Measurements from ENCODE around the gene JMJD8. TPM values are rescaled to one million over a fixed set of nuclear protein-coding genes. Genes with fewer than 3 reads are reported as not detected.

Gene JMJD8
- total and polyA plus RNA-seq, 9 of the 15 experiments (the other 6 are each of a cell fraction or from before 2014, with no cell fraction given) = 1.2 to 50.6 (median 29.3) TPM

DNA sequence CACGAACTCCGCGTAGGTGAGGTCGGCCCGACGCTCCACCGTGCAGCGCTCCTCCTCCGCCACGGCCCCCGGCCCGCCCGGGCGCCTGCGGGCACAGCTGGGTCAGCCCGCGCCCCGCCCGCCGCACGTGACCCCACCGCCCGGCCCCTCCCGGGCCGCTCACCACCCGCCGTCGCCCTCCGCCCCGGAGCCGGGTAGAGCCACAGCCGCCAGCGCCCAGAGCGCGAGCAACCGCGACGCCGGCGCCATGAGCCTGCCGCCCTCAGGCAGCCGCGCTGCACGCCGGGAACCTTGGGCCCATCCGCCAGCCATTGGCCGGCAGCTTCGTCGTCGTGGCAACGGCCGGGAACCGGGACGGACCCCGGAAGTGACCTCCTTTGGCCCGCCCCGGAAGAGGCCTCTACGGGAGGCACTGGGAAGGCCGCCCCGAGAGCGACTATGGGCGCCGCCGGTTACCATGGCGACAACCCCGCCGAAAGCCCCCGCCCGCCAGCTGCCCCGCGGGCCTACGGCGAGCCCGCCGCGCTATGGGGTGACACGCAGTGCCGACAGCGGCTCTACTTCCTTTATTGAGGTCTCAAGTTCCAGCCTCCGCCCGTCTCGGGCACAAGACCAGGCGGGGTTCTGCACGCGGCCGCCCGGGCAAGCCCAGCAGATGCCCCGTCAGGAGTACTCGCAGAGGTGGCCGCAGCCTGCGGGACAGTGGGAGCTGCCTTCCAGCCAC is at the start of gene JMJD8 (continued):
- TF ChIP-seq, protein P1, sequence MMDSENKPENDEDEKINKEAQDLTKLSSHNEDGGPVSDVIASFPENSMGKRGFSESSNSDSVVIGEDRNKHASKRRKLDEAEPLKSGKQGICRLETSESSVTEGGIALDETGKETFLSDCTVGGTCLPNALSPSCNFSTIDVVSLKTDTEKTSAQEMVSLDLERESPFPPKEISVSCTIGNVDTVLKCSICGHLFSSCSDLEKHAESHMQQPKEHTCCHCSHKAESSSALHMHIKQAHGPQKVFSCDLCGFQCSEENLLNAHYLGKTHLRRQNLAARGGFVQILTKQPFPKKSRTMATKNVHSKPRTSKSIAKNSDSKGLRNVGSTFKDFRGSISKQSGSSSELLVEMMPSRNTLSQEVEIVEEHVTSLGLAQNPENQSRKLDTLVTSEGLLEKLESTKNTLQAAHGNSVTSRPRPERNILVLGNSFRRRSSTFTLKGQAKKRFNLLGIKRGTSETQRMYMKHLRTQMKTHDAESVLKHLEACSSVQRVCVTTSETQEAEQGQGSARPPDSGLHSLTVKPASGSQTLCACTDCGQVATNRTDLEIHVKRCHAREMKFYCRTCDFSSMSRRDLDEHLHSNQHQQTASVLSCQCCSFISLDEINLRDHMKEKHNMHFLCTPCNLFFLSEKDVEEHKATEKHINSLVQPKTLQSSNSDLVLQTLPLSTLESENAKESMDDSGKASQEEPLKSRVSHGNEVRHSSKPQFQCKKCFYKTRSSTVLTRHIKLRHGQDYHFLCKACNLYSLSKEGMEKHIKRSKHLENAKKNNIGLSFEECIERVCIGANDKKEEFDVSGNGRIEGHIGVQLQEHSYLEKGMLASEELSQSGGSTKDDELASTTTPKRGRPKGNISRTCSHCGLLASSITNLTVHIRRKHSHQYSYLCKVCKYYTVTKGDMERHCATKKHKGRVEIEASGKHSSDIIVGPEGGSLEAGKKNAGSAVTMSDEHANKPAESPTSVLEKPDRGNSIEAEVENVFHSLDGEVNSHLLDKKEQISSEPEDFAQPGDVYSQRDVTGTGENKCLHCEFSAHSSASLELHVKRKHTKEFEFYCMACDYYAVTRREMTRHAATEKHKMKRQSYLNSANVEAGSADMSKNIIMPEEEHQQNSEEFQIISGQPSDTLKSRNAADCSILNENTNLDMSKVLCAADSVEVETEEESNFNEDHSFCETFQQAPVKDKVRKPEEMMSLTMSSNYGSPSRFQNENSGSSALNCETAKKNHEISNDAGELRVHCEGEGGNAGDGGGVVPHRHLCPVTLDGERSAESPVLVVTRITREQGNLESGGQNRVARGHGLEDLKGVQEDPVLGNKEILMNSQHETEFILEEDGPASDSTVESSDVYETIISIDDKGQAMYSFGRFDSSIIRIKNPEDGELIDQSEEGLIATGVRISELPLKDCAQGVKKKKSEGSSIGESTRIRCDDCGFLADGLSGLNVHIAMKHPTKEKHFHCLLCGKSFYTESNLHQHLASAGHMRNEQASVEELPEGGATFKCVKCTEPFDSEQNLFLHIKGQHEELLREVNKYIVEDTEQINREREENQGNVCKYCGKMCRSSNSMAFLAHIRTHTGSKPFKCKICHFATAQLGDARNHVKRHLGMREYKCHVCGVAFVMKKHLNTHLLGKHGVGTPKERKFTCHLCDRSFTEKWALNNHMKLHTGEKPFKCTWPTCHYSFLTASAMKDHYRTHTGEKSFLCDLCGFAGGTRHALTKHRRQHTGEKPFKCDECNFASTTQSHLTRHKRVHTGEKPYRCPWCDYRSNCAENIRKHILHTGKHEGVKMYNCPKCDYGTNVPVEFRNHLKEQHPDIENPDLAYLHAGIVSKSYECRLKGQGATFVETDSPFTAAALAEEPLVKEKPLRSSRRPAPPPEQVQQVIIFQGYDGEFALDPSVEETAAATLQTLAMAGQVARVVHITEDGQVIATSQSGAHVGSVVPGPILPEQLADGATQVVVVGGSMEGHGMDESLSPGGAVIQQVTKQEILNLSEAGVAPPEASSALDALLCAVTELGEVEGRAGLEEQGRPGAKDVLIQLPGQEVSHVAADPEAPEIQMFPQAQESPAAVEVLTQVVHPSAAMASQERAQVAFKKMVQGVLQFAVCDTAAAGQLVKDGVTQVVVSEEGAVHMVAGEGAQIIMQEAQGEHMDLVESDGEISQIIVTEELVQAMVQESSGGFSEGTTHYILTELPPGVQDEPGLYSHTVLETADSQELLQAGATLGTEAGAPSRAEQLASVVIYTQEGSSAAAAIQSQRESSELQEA (IDR thresholded peaks at IDR 0.05; ENCODE audit: low read depth) = peak; percentile 61; the same call in 1 of the 2 replicates
- TF ChIP-seq PHF21A (IDR thresholded peaks at IDR 0.05; ENCODE audit: borderline replicate concordance, low read depth) (no peak), ZNF316 (IDR thresholded peaks at IDR 0.05) (no peak), KDM2B (CRISPR knock-in tag; IDR thresholded peaks at IDR 0.05) (0 out of 2 replicates have a peak, but pooled peaks have one; percentile 64), DIDO1 (tag; IDR thresholded peaks at IDR 0.05; ENCODE audit: low read depth) (no peak), KDM1A (IDR thresholded peaks at IDR 0.05) (no peak), ZSCAN29 (IDR thresholded peaks at IDR 0.05) (no peak), ZNF764 (CRISPR knock-in tag; IDR thresholded peaks at IDR 0.05; ENCODE audit: low read depth) (peak; percentile 72; the same call in 1 of the 2 replicates), KDM4B (IDR thresholded peaks at IDR 0.05; ENCODE audit: borderline replicate concordance in 2 of 2, low read depth in 1 of 2) (peak in 1 of 2 experiments; percentile 43; a peak in 1 of 4 replicates), XRCC5 (IDR thresholded peaks at IDR 0.05; ENCODE audit: low read depth, low read length) (no peak), ELF1 (tag; IDR thresholded peaks at IDR 0.05) (peak; percentile 93), FOS (IDR thresholded peaks at IDR 0.05; ENCODE audit: extremely low read depth, insufficient read length) (no peak), ETV1 (tag; conservative IDR thresholded peaks at IDR 0.05; ENCODE audit: low read depth) (peak; percentile 82)
- TF ChIP-seq, protein P2, sequence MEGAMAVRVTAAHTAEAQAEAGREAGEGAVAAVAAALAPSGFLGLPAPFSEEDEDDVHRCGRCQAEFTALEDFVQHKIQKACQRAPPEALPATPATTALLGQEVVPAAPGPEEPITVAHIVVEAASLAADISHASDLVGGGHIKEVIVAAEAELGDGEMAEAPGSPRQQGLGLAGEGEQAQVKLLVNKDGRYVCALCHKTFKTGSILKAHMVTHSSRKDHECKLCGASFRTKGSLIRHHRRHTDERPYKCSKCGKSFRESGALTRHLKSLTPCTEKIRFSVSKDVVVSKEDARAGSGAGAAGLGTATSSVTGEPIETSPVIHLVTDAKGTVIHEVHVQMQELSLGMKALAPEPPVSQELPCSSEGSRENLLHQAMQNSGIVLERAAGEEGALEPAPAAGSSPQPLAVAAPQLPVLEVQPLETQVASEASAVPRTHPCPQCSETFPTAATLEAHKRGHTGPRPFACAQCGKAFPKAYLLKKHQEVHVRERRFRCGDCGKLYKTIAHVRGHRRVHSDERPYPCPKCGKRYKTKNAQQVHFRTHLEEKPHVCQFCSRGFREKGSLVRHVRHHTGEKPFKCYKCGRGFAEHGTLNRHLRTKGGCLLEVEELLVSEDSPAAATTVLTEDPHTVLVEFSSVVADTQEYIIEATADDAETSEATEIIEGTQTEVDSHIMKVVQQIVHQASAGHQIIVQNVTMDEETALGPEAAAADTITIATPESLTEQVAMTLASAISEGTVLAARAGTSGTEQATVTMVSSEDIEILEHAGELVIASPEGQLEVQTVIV (CRISPR knock-in tag; IDR thresholded peaks at IDR 0.05; ENCODE audit: borderline replicate concordance) = no peak
- TF ChIP-seq, protein P3, sequence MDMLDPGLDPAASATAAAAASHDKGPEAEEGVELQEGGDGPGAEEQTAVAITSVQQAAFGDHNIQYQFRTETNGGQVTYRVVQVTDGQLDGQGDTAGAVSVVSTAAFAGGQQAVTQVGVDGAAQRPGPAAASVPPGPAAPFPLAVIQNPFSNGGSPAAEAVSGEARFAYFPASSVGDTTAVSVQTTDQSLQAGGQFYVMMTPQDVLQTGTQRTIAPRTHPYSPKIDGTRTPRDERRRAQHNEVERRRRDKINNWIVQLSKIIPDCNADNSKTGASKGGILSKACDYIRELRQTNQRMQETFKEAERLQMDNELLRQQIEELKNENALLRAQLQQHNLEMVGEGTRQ (CRISPR knock-in tag; IDR thresholded peaks at IDR 0.05) = 0 out of 2 replicates have a peak, but pooled peaks have one; percentile 3
- TF ChIP-seq, protein P4, sequence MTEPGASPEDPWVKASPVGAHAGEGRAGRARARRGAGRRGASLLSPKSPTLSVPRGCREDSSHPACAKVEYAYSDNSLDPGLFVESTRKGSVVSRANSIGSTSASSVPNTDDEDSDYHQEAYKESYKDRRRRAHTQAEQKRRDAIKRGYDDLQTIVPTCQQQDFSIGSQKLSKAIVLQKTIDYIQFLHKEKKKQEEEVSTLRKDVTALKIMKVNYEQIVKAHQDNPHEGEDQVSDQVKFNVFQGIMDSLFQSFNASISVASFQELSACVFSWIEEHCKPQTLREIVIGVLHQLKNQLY (CRISPR knock-in tag; conservative IDR thresholded peaks at IDR 0.05) = no peak

Data from K562 (cell line).